ENCODE measurements around the gene IFNA8. TPM values are rescaled to one million over a fixed set of nuclear protein-coding genes. Genes with fewer than 3 reads are reported as not detected.

Gene IFNA8
- total RNA-seq, 2 donors from 2014 or later, result not detected

Other genes starting within 250 kb of the IFNA8 start
- gene IFNA21, start 242.5 kb upstream of the IFNA8 start, total RNA-seq, result not detected
- not detected for gene IFNA4, start 221.5 kb upstream of the IFNA8 start, total RNA-seq
- gene IFNA7, start 206.9 kb upstream of the IFNA8 start, total RNA-seq, result not detected
- not detected for gene IFNA10, start 202.0 kb upstream of the IFNA8 start, total RNA-seq
- gene IFNA16, start 191.8 kb upstream of the IFNA8 start, total RNA-seq, result not detected
- not detected for gene IFNA17, start 180.9 kb upstream of the IFNA8 start, total RNA-seq
- gene IFNA14, start 169.1 kb upstream of the IFNA8 start, total RNA-seq, result not detected
- not detected for gene IFNA5, start 103.8 kb upstream of the IFNA8 start, total RNA-seq
- 10 to 100 TPM; 13.0 to 14.1 TPM for gene KLHL9, start 73.7 kb upstream of the IFNA8 start, total RNA-seq
- not detected for gene IFNA6, start 58.2 kb upstream of the IFNA8 start, total RNA-seq
- gene IFNA13, start 41.1 kb upstream of the IFNA8 start, total RNA-seq, result not detected
- gene IFNA2, start 23.7 kb upstream of the IFNA8 start, total RNA-seq, result not detected
- not detected for gene IFNA1, start 31.3 kb downstream of the IFNA8 start, total RNA-seq
- not detected for gene IFNE, start 73.2 kb downstream of the IFNA8 start, total RNA-seq

Measured in left cardiac atrium (tissue), 2 donors.